ENCODE measurements around the gene AR. TPM values are rescaled to one million over a fixed set of nuclear protein-coding genes. Genes with fewer than 3 reads are reported as not detected.

AR gene
- total and polyA plus RNA-seq, 2 of the 13 experiments (the other 11 are each of a cell fraction or from before 2014, with no cell fraction given): not detected

GRCh38 chrX:67574696-67575095, 30.9 kb downstream of the AR start:
- ATAC-seq (no peak), DNase-seq (ENCODE audit: low spot score) (no peak), FAIRE-seq (no peak)
- no peak overlapping the region for H3K9ac ChIP-seq (ENCODE audit: insufficient read depth, low read depth, low read length)
- 15% methylated on average over 2 of the region's 2 CpGs for WGBS (ENCODE audit: low lambda C conversion rate)
- H3K4me2 ChIP-seq (ENCODE audit: low read depth, low read length): no peak overlapping the region
- no peak overlapping the region for H2AFZ ChIP-seq (ENCODE audit: low read length)
- no peaks in the 10 kb centered on the region for H3K4me1 ChIP-seq (ENCODE audit: insufficient read depth, low read length)
- TF ChIP-seq ATF1 (CRISPR knock-in tag; IDR thresholded peaks at IDR 0.05): no peak
- no peak for TF ChIP-seq HNF4A (CRISPR knock-in tag; IDR thresholded peaks at IDR 0.05)
- ChIA-PET CTCF (ENCODE audit: low intra/inter-chr PET ratio, low total read pairs) (no interaction called here), POLR2A (no interaction called here)
- H4K20me1 ChIP-seq (ENCODE audit: insufficient read depth, low read length): no peaks in the 10 kb centered on the region
- H3K27me3 ChIP-seq (ENCODE audit: control insufficient read depth in 1 of 2, insufficient read depth in 2 of 2, low read length in 2 of 2): no peaks in the 10 kb centered on the region
- BruUV-seq (replicated peaks): no TSS peak
- no peaks in the 10 kb centered on the region for H3K36me3 ChIP-seq (replicated peaks in 1 of 2; ENCODE audit: control insufficient read depth in 1 of 2, insufficient read depth in 2 of 2, low read length in 2 of 2)
- intact Hi-C loops (cut with micrococcal nuclease; ENCODE audit: unreplicated experiment): no loop called here
- no peak overlapping the region for H3K4me3 ChIP-seq (replicated peaks in 1 of 3; ENCODE audit: insufficient read depth in 1 of 3, low read depth in 2 of 3, low read length in 3 of 3)
- H3K9me3 ChIP-seq (ENCODE audit: low read length): no peaks in the 10 kb centered on the region; the same call in 1 of the 2 replicates
- H3K27ac ChIP-seq (ENCODE audit: extremely low read length, insufficient read depth, low read length): no peak overlapping the region
- in situ Hi-C loops (cut with HindIII; ENCODE audit: extremely low pct_ligation_motif_present, low pct_unique_long_range_greater_than_20kb): loop anchor here (25.0 kb wide), 1 partner anchor 563 kb away; no protein-coding TSS in a partner anchor
- H3K79me2 ChIP-seq (ENCODE audit: insufficient read depth, low read length): no peaks in the 10 kb centered on the region

- ChIA-PET POLR2A (no interaction called here), CTCF (ENCODE audit: low intra/inter-chr PET ratio, low total read pairs) (no interaction called here)
- H3K36me3 ChIP-seq (replicated peaks in 1 of 2; ENCODE audit: control insufficient read depth in 1 of 2, insufficient read depth in 2 of 2, low read length in 2 of 2): no peaks in the 10 kb centered on the region
- no peaks in the 10 kb centered on the region for H3K27me3 ChIP-seq (ENCODE audit: control insufficient read depth in 1 of 2, insufficient read depth in 2 of 2, low read length in 2 of 2)
- no peak overlapping the region for H3K4me2 ChIP-seq (ENCODE audit: low read depth, low read length)
- DNase-seq (ENCODE audit: low spot score): no peak
- FAIRE-seq: no peak
- no peaks in the 10 kb centered on the region for H3K4me1 ChIP-seq (ENCODE audit: insufficient read depth, low read length)
- ATAC-seq: no peak
- H3K79me2 ChIP-seq (ENCODE audit: insufficient read depth, low read length): no peaks in the 10 kb centered on the region
- H2AFZ ChIP-seq (ENCODE audit: low read length): no peak overlapping the region
- no peak overlapping the region for H3K27ac ChIP-seq (ENCODE audit: extremely low read length, insufficient read depth, low read length)
- no peak overlapping the region for H3K9ac ChIP-seq (ENCODE audit: insufficient read depth, low read depth, low read length)
- WGBS (ENCODE audit: low lambda C conversion rate): 24% methylated on average over 3 of the region's 4 CpGs
- intact Hi-C loops (cut with micrococcal nuclease; ENCODE audit: unreplicated experiment): no loop called here
- no TSS peak for BruUV-seq (replicated peaks)
- H3K9me3 ChIP-seq (ENCODE audit: low read length): peaks cover 19% of the 10 kb centered on the region
- no peaks in the 10 kb centered on the region for H4K20me1 ChIP-seq (ENCODE audit: insufficient read depth, low read length)
- no peak overlapping the region for H3K4me3 ChIP-seq (replicated peaks in 1 of 3; ENCODE audit: insufficient read depth in 1 of 3, low read depth in 2 of 3, low read length in 3 of 3)
- in situ Hi-C loops (cut with HindIII; ENCODE audit: extremely low pct_ligation_motif_present, low pct_unique_long_range_greater_than_20kb): no loop called here
- TF ChIP-seq ZBTB34 (CRISPR knock-in tag; IDR thresholded peaks at IDR 0.05) (no peak), ARNTL (CRISPR knock-in tag; IDR thresholded peaks at IDR 0.05) (no peak), ZBTB40 (IDR thresholded peaks at IDR 0.05) (no peak), ZBTB40 (CRISPR knock-in tag; IDR thresholded peaks at IDR 0.05) (no peak), KDM1A (CRISPR knock-in tag; IDR thresholded peaks at IDR 0.05) (no peak), TMF1 (CRISPR knock-in tag; IDR thresholded peaks at IDR 0.05; ENCODE audit: low read depth) (no peak), CENPBD1 (CRISPR knock-in tag; IDR thresholded peaks at IDR 0.05; ENCODE audit: borderline replicate concordance, low read depth) (no peak)
These were observed 38.6 kb downstream of the AR start for GRCh38 chrX:67582436-67582835.
